PC-3 (cell line): ENCODE data around the gene AQP6. TPM values are rescaled to one million over a fixed set of nuclear protein-coding genes. Genes with fewer than 3 reads are reported as not detected.

Source experiments
- ATAC-seq: fragments of 200-7000 bp; cut with Tn5 transposase; 2 replicates; pipeline ENCODE4 v1.9.1; 2020; ENCODE audit warnings: mild to moderate bottlenecking, moderate library complexity
- BruUV-seq: library from RNA; stranded (reverse); fragments of 400-500 nt; replicated peaks from 2 replicates; lab custom pipeline; 2021; lab: Mats Ljungman, UMichigan
- CTCF ChIA-PET: fragments of 300-600 bp; sonication (Branson Sonifier 250); formaldehyde crosslinking; loops from one replicate; lab custom pipeline; 2022; ENCODE audit warnings: antibody characterized with exemption; lab: Charles Lee
- POLR2A ChIA-PET: fragments of 300-600 bp; sonication (Branson Sonifier 250); formaldehyde crosslinking; loops from one replicate; lab custom pipeline; 2022; ENCODE audit warnings: antibody characterized with exemption; ENCODE audit not compliant: unreplicated experiment; lab: Charles Lee
- DNase-seq: peaks from one replicate; pipeline ENCODE4 v3.0.0-alpha.2; 2015
- H2AFZ ChIP-seq: fragments of 300-600 bp; sonication (generic); 2 replicates; pipeline ENCODE4 v1.6.0; 2016; ENCODE audit warnings: antibody characterized with exemption, low read length
- H3F3A ChIP-seq: fragments of 300-600 bp; sonication (generic); one replicate; pipeline ENCODE4 v1.6.0; 2017; ENCODE audit warnings: antibody characterized with exemption, low read length, control low read depth, mild to moderate bottlenecking; ENCODE audit not compliant: unreplicated experiment
- H3K27ac ChIP-seq: fragments of 300-600 bp; sonication (generic); 2 replicates; pipeline ENCODE4 v1.5.1; 2016; ENCODE audit warnings: mild to moderate bottlenecking, low read length
- H3K27me3 ChIP-seq: fragments of 300-600 bp; sonication (generic); 2 replicates; pipeline ENCODE4 v1.6.1; 2016; ENCODE audit warnings: low read length, mixed read lengths
- H3K36me3 ChIP-seq: fragments of 300-600 bp; sonication (generic); 2 replicates; pipeline ENCODE4 v1.6.1; 2016; ENCODE audit warnings: low read depth, mixed run types, low read length, mixed read lengths
- H3K4me1 ChIP-seq: fragments of 300-600 bp; sonication (generic); 2 replicates; pipeline ENCODE4 v1.5.1; 2016; ENCODE audit warnings: low read length; ENCODE audit not compliant: insufficient read depth
- H3K4me2 ChIP-seq: fragments of 300-600 bp; sonication (generic); 2 replicates; pipeline ENCODE4 v1.6.0; 2016; ENCODE audit warnings: low read length
- H3K4me3 ChIP-seq: fragments of 300-600 bp; sonication (generic); 2 replicates; pipeline ENCODE4 v1.5.1; 2016; ENCODE audit warnings: mild to moderate bottlenecking, low read length, mixed read lengths
- H3K79me2 ChIP-seq: fragments of 300-600 bp; sonication (generic); 2 replicates; pipeline ENCODE4 v1.6.1; 2017; ENCODE audit warnings: low read length, mixed read lengths
- H3K9ac ChIP-seq: fragments of 300-600 bp; sonication (generic); 2 replicates; pipeline ENCODE4 v1.6.0; 2016; ENCODE audit warnings: mild to moderate bottlenecking, low read length
- H3K9me2 ChIP-seq: fragments of 300-600 bp; sonication (generic); replicated peaks from 2 replicates; pipeline ENCODE4 v1.6.1; 2016; ENCODE audit warnings: mixed run types, low read length, mixed read lengths
- H3K9me3 ChIP-seq: fragments of 300-600 bp; sonication (generic); 2 replicates; pipeline ENCODE4 v1.6.1; 2016; ENCODE audit warnings: low read length, mixed read lengths
- H4K20me1 ChIP-seq: fragments of 300-600 bp; sonication (generic); 2 replicates; pipeline ENCODE4 v1.6.1; 2016; ENCODE audit warnings: low read length, mixed read lengths
- CTCF ChIP-seq: fragments of 300-600 bp; sonication (generic); conservative IDR thresholded peaks from 2 replicates; pipeline ENCODE4 v1.5.1; 2017; ENCODE audit warnings: antibody characterized with exemption, low read depth, mild to moderate bottlenecking, low read length
- EZH2 ChIP-seq: fragments of 300-600 bp; sonication (generic); IDR thresholded peaks from one replicate; pipeline ENCODE4 v1.6.1; 2017; ENCODE audit warnings: antibody characterized with exemption, mild to moderate bottlenecking, low read length; ENCODE audit not compliant: unreplicated experiment
- EZH2phosphoT487 ChIP-seq: fragments of 300-600 bp; sonication (generic); IDR thresholded peaks from 2 replicates; pipeline ENCODE4 v1.6.1; 2018; ENCODE audit warnings: mild to moderate bottlenecking, antibody characterized with exemption, low read length, borderline replicate concordance
- intact Hi-C: fragments of 100-400 bp; cut with micrococcal nuclease; formaldehyde crosslinking; loops from 2 replicates; pipeline ENCODE4 v1.9.0; 2023
- total RNA-seq: library from RNA; depleted of rRNA; stranded (reverse); fragments of >200 nt; gene quantifications from 2 replicates; pipeline ENCODE4 v1.2.3, GENCODE V29; 2014

Gene AQP6
- total RNA-seq, 1 experiment from 2014 or later: not detected

GRCh38 chr12:49964849-49965624 lies 7.7 kb upstream of the AQP6 start:
- Histone ChIP-seq H3F3A (no peaks in the 10 kb centered on the region), H3K79me2 (no peaks in the 10 kb centered on the region), H3K9me3 (no peaks in the 10 kb centered on the region), H3K27ac (no peak overlapping the region), H3K9ac (no peak overlapping the region), H3K36me3 (no peaks in the 10 kb centered on the region), H3K4me3 (no peak overlapping the region), H4K20me1 (no peaks in the 10 kb centered on the region), H3K27me3 (no peaks in the 10 kb centered on the region), H3K4me1 (peaks cover 23% of the 10 kb centered on the region), H3K4me2 (no peak overlapping the region), H2AFZ (no peak overlapping the region), H3K9me2 (no peaks in the 10 kb centered on the region)
- TF ChIP-seq EZH2 (no peak), EZH2phosphoT487 (no peak), CTCF (no peak)
- ATAC-seq (no peak), DNase-seq (no peak)
- CTCF ChIA-PET: no interaction called here
- POLR2A ChIA-PET: no interaction called here
- no TSS peak for BruUV-seq
- intact Hi-C loops: loop anchor here (10.0 kb wide), 2 partner anchors 100 to 190 kb away; no protein-coding TSS in a partner anchor

DNA sequence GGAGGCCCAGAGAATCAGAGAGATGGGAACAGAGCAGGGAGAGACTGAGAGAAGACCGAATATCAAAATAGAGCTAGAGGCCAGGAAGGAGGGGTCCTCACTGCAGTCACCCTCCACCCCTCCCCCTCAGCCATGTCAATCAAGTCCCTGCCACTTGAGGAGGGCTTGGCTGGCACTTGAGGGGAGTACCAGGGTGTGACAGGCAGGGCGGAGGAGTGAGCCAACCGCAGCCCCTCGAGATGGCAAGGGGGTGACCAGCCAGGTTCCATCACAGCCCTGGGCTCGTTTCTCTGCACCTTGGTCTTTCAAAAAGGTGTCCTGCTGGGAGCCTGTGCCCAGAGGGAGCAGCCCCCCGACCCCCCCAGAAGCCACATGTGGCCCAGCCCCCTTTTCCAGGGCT lies 6.9 kb upstream of the AQP6 start:
- Histone ChIP-seq H4K20me1 (no peaks in the 10 kb centered on the region), H3F3A (no peaks in the 10 kb centered on the region), H3K9ac (no peak overlapping the region), H3K4me3 (no peak overlapping the region), H3K9me3 (no peaks in the 10 kb centered on the region), H2AFZ (no peak overlapping the region), H3K27me3 (no peaks in the 10 kb centered on the region), H3K79me2 (no peaks in the 10 kb centered on the region), H3K27ac (no peak overlapping the region), H3K4me2 (no peak overlapping the region), H3K4me1 (peaks cover 18% of the 10 kb centered on the region), H3K36me3 (no peaks in the 10 kb centered on the region), H3K9me2 (no peaks in the 10 kb centered on the region)
- DNase-seq: no peak
- POLR2A ChIA-PET: no interaction called here
- ATAC-seq: no peak
- TF ChIP-seq EZH2phosphoT487: no peak
- TF ChIP-seq EZH2: no peak
- TF ChIP-seq CTCF: no peak
- no TSS peak for BruUV-seq
- intact Hi-C loops: loop anchor here (10.0 kb wide), 2 partner anchors 101 to 191 kb away; no protein-coding TSS in a partner anchor
- CTCF ChIA-PET: interaction anchor here (1.0 to 2.7 kb wide), 2 partner anchors 20 to 105 kb away, joined by 3 to 38 read pairs; no protein-coding TSS in a partner anchor
